GM12891 (cell line): Measurements from ENCODE around the gene DRAM1.

Experiments used
- DNase-seq: peaks from one replicate; pipeline ENCODE4 v3.0.0; 2011; ENCODE audit warnings: low spot score; ENCODE audit not compliant: insufficient read length
- FAIRE-seq: peaks from 2 replicates; lab custom pipeline; 2011; peaks lifted over from hg19 to GRCh38; lab: Jason Lieb, UNC
- PAX5 ChIP-seq: IDR thresholded peaks from 2 replicates; pipeline ENCODE4 v1.6.1; 2011; ENCODE audit warnings: low read length, moderate library complexity, mild to moderate bottlenecking; ENCODE audit not compliant: insufficient read depth, severe bottlenecking
- POLR2A ChIP-seq: IDR thresholded peaks from 2 replicates; pipeline ENCODE4 v1.6.1; 2011; ENCODE audit warnings: low read depth, low read length, control low read depth
- POLR2AphosphoS5 ChIP-seq: IDR thresholded peaks from 2 replicates; pipeline ENCODE4 v1.6.1; 2011; ENCODE audit warnings: low read depth, low read length, control low read depth
- POU2F2 ChIP-seq: IDR thresholded peaks from 2 replicates; pipeline ENCODE4 v1.6.1; 2011; ENCODE audit warnings: low read depth, mild to moderate bottlenecking, control low read depth, low read length, moderate library complexity
- SPI1 ChIP-seq: IDR thresholded peaks from 2 replicates; pipeline ENCODE4 v1.6.1; 2011; ENCODE audit warnings: low read depth, low read length, control low read depth
- TAF1 ChIP-seq: IDR thresholded peaks from 2 replicates; pipeline ENCODE4 v1.6.1; 2011; ENCODE audit warnings: low read depth, low read length, control low read depth

DRAM1 gene

GRCh38 chr12:101925361-101925760, 48.0 kb downstream of the DRAM1 start:
- no peak for DNase-seq
- FAIRE-seq = no peak
- TF ChIP-seq SPI1 = no peak
- no peak for TF ChIP-seq POLR2A
- TF ChIP-seq TAF1 = no peak
- no peak for TF ChIP-seq PAX5
- TF ChIP-seq POLR2AphosphoS5 = no peak
- TF ChIP-seq POU2F2 = no peak

DNA sequence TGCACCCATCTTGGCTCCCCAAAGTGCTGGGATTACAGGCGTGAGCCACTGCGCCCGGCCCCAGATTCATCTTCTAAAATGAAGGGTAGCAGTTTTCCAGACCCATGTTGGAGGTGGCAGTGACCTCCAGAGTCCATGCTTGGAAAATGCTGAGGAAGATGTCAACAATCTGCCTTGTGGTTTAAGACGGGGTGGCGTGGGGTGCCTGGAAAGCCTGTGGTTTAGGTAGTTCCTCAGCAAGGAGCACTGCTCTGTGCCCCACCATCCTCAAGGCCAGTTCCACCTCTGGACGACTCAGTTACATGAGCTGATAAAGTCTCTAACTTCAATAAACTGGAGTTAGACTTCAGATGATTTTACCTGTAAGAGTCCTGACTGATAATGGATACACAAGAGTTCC, 48.6 kb downstream of the DRAM1 start:
- TF ChIP-seq TAF1 (no peak), POU2F2 (no peak), PAX5 (no peak), POLR2AphosphoS5 (no peak), SPI1 (no peak)
- DNase-seq = no peak
- no peak for FAIRE-seq

DNA sequence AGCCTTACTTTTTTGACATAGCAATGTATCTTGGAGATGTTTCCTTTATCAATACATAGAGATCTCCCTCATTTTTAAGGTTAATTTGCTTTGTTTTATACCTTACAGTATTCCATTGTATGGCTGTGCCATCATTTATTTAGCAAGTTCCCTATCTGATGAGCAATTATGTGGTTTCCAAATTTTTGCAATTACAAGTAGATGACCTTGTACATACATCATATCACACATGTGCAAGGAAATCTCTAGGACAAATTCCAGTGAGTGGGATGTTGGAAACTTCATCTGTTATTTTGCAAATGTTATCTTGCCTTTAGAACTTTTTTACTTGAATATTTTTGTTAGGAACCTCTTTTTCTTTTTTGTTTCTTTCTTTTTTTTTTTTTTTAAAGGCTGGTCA, 49.7 kb downstream of the DRAM1 start:
- DNase-seq = no peak
- no peak for TF ChIP-seq TAF1
- no peak for TF ChIP-seq POLR2A
- no peak for TF ChIP-seq POLR2AphosphoS5
- no peak for TF ChIP-seq POU2F2
- TF ChIP-seq PAX5 = no peak
- TF ChIP-seq SPI1 = no peak
- no peak for FAIRE-seq

DNA sequence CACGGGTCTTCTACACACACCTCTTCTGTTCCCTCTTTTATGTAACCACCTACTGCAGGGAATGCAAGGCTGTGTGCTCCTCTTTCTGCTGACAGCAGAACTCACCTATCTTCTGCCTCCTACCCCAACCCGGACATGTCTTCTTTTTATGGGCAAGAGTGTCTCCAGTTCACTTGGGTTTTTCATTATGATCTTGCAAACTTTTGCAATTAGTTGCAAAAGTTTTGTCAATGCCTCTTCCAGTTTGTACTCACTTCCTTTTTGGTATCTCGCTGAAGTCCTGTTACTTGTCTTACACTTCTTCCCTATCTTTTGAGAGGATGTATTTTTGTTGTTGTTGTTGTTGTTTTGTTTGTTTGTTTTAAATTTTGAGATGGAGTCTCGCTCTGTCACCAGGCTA, 50.6 kb downstream of the DRAM1 start:
- DNase-seq = no peak
- FAIRE-seq = peak; percentile 63
- TF ChIP-seq SPI1 (peak; percentile 63), PAX5 (no peak)

DNA sequence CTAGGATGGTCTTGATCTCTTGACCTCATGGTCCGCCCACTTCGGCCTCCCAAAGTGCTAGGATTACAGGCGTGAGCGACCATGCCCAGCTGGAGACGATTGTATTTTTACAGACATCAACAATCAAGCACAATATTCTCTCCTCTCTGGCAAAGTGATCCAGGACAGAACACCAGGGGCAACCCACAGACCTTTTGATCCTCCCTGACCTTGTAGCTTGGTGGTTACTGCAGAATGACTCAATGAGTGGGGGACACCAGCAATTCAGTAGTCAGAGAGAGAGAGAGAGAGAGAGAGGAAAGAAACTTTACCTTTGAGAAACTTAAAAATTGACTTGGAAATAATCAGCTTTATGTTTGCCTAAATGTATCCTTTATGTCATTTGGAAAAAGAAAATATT, 51.2 kb downstream of the DRAM1 start:
- no peak for DNase-seq
- no peak for FAIRE-seq
- TF ChIP-seq POLR2AphosphoS5 = no peak
- TF ChIP-seq SPI1 = no peak
- 0 out of 2 replicates have a peak, but pooled peaks have one; percentile 41 for TF ChIP-seq POU2F2
- no peak for TF ChIP-seq POLR2A
- no peak for TF ChIP-seq PAX5
- TF ChIP-seq TAF1 = no peak

DNA sequence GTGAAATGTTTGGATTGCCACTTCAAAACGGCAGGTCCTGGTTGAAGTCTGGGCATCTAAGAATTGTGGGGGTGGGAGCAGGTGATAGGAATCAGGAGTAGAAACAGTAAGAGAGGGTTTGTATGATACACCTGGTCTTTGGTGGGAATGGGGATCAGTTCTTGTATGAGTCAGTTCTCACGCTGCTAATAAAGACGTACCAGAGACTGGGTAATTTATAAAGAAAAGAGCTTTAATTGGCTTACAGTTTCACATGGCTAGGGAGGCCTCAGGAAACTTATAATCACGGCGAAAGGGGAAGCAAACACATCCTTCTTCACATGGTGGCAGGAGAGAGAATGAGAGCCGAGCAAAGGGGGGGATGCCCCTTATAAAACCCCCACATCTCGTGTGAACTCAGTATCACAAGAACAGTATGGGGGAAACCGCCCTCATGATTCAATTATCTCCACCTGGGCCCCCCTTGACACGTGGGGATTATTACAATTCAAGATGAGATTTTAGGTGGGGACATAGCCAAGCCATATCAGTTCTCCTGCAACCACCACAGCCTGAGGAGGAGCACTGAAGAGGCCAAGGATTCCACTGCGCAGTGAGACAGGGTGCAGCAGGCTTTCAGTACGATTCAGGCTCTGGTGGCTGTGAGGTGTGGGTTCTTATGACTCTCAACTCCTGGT, 52.1 kb downstream of the DRAM1 start:
- DNase-seq (no peak), FAIRE-seq (peak; percentile 80)
- TF ChIP-seq PAX5 (no peak), POLR2A (peak; percentile 98), POLR2AphosphoS5 (peak; percentile 99), POU2F2 (peak; percentile 90), SPI1 (0 out of 2 replicates have a peak, but pooled peaks have one; percentile 2), TAF1 (peak; percentile 97)

DNA sequence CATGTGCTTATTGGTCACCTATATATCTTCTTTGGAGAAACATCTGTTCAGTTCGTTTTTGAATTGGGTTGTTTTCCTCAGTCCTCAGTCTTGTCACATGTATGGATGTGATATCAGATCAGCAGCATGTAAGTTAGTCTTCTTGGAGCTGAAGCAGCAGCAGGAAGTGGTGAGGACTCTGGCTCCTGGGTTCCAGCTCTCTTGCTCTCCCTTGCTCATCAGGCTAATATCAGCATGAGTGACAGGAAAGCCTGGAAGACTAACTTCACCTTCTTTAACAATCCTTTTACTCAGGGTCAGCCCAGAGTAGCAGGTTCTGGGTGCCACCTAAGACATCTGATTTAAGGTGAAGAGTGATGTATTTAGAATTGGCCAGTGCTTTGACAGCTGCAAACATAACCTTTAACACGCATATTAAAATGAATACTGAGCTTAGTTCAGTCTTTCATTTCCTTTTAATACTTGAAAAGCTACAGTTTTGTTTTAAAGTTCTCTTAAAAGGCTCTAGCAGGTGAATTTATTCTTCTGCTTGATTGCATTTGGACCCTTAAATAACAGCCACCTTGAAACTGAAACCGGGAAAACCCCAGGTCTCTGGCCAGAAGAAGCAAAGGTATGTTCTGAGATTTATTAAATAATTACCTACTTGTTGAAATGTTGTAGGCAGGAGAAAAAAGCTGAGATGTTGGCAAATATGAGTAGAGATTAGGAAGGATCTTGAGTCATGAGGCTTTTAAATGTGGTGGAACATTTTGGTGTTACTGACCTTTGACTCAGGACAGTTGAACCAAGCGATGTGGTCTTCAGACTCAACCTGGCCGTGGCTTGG, 54.3 kb downstream of the DRAM1 start:
- TF ChIP-seq PAX5 (peak; percentile 59), POLR2AphosphoS5 (peak; percentile 86), SPI1 (no peak; the same call in 1 of the 2 replicates), POLR2A (peak; percentile 84), TAF1 (peak; percentile 44; the same call in 1 of the 2 replicates), POU2F2 (no peak; the same call in 1 of the 2 replicates)
- DNase-seq (no peak), FAIRE-seq (peak; percentile 91)

DNA sequence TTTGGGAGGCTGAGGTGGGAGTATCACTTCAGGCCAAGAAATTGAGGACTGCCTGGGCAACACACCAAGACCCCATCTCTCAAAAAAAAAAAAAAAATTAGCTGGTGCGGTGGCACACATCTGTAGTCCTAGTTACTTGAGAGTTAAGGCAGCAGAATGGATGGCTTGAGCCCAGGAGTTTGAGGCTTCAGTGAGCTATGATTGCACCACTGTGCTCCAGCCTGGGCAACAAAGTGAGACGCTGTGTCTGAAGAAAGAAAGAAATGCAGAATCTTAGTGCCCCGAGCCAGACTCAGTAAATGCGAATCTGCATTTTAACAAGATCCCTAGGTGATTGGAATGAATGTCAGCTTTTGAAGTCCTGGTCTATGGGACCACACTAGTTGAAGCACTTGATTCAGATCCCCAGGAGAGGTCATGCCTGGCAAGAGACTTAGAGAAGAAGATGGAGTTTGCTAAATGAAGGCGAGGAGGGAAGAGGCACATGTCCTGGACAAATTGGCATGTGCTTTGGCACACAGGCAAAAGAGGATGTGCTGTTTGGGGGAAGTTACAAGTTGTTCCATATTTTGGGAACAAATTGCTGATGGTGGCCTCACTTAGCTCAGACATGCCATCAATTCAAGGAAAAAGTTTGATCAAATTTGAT, 56.6 kb downstream of the DRAM1 start:
- TF ChIP-seq POLR2AphosphoS5 (0 out of 2 replicates have a peak, but pooled peaks have one; percentile 29), TAF1 (no peak), POU2F2 (no peak), SPI1 (peak; percentile 28; the same call in 1 of the 2 replicates), PAX5 (no peak), POLR2A (no peak)
- DNase-seq (no peak), FAIRE-seq (no peak)
